CD4-positive, alpha-beta T cell treated with Interleukin-4 for 1 hour (primary cell): ENCODE measurements around the gene FBN1.

Source experiments
- DNase-seq, 2 donors: peaks; one replicate each; pipeline ENCODE4 v3.0.0-alpha.2; 2020 to 2022

FBN1 gene

GRCh38 chr15:48547286-48547685, 98.2 kb downstream of the FBN1 start:
- no peak for DNase-seq

GRCh38 chr15:48546296-48546695, 99.2 kb downstream of the FBN1 start:
- DNase-seq, result no peak

GRCh38 chr15:48544778-48545177, 100.7 kb downstream of the FBN1 start:
- no peak for DNase-seq

GRCh38 chr15:48541341-48542278, 103.9 kb downstream of the FBN1 start:
- DNase-seq, result no peak

- no peak for DNase-seq
Measured at GRCh38 chr15:48540756-48541155, 104.8 kb downstream of the FBN1 start.

- DNase-seq, result no peak
Measured at GRCh38 chr15:48538941-48539340, 106.6 kb downstream of the FBN1 start.

GRCh38 chr15:48537271-48538113, 108.0 kb downstream of the FBN1 start:
- DNase-seq, result no peak

- no peak for DNase-seq
Measured at GRCh38 chr15:48536681-48537091, 108.8 kb downstream of the FBN1 start.

- no peak for DNase-seq
Measured at GRCh38 chr15:48533982-48534381, 111.5 kb downstream of the FBN1 start.

GRCh38 chr15:48532946-48533345, 112.6 kb downstream of the FBN1 start:
- no peak for DNase-seq

- no peak for DNase-seq
Measured at GRCh38 chr15:48530528-48530927, 115.0 kb downstream of the FBN1 start.

GRCh38 chr15:48528921-48529320, 116.6 kb downstream of the FBN1 start:
- no peak for DNase-seq

- no peak for DNase-seq
Measured at GRCh38 chr15:48527517-48527916, 118.0 kb downstream of the FBN1 start.

- no peak for DNase-seq
Measured at GRCh38 chr15:48522911-48523310, 122.6 kb downstream of the FBN1 start.

- DNase-seq, result no peak
Measured at GRCh38 chr15:48522123-48522522, 123.4 kb downstream of the FBN1 start.

GRCh38 chr15:48520376-48521155, 124.9 kb downstream of the FBN1 start:
- DNase-seq, result no peak

- DNase-seq, result no peak
Measured at GRCh38 chr15:48516121-48516520, 129.4 kb downstream of the FBN1 start.

- no peak for DNase-seq
Measured at GRCh38 chr15:48515500-48515899, 130.0 kb downstream of the FBN1 start.

- no peak for DNase-seq
Measured at GRCh38 chr15:48514103-48514816, 131.2 kb downstream of the FBN1 start.

GRCh38 chr15:48510976-48511375, 134.5 kb downstream of the FBN1 start:
- no peak for DNase-seq

GRCh38 chr15:48507416-48508065, 138.0 kb downstream of the FBN1 start:
- peak in 1 of 2 donors; percentile 25 for DNase-seq

GRCh38 chr15:48505067-48505466, 140.4 kb downstream of the FBN1 start:
- no peak for DNase-seq
